KG1 (cell line): ENCODE measurements around the gene BRME1.

ENCODE experiments used
- DNase-seq: peaks from one replicate; lab custom pipeline; 2025; lab: John Stamatoyannopoulos, UW

BRME1 gene

DNA sequence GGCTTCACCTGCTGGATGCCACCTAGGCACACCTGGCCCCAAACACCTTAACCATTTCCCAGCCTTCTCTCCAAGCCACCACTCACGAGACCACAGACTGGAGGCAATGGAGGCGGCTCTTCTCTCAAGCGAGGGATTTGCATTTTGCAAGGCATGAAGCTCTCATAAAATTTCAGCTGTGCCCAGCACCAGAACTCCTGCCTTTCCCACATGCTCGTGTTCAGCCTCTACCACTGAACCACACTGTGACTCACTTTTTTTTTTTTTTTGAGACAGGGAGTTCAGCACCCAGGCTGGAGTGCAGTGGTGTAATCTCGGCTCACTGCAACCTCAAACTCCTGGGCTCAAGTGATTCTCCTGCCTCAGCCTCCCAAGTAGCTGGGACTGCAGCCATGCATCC lies 18.4 kb downstream of the BRME1 start:
- DNase-seq, result no peak

DNA sequence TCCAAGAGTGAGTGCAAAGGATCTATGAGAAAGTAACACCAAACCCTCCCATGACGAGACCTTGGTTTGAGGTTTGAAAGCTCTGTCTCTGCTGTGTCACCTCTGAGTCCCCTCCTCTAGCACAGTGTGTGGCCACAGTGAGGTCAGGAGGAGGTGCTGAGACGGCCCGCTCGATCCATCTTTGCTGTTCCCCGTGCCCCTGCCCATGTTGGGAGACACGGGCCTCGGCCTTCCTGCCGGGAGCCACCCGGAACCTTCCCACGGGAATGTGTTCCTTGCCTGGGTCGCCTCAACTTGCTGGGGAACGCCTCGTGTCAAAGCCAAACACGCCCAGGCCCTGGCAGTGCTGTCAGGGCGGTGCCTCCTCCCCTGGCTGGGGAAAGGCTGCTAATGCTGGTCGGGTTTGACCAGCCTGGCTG lies 18.9 kb downstream of the BRME1 start:
- no peak for DNase-seq

DNA sequence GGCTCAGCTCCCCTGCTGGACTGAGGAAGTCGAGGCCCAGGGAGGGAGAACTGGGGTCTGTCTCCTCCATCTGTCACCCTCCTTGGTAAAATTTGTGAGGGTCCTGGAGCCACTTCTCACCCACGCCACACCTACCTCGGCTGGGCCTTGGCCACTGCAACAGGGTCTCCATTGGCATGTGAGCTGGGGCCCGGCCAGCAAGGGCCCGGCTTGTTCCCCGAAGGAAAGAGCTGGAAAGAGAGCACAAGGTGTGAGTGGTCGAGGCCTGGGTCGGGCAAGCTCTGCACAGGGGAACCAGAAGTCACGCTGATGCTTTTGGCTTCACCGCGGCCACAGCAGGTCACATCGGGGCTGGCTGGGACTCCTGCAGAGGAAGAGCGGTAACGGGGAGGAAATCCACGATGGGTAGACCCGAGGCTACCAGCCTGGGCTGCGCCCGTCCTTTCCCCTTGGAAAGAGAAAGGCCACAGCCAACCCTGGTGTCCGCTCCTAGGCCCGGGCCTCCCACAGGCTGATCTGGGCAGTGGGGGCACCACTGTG lies 20.0 kb downstream of the BRME1 start:
- no peak for DNase-seq

DNA sequence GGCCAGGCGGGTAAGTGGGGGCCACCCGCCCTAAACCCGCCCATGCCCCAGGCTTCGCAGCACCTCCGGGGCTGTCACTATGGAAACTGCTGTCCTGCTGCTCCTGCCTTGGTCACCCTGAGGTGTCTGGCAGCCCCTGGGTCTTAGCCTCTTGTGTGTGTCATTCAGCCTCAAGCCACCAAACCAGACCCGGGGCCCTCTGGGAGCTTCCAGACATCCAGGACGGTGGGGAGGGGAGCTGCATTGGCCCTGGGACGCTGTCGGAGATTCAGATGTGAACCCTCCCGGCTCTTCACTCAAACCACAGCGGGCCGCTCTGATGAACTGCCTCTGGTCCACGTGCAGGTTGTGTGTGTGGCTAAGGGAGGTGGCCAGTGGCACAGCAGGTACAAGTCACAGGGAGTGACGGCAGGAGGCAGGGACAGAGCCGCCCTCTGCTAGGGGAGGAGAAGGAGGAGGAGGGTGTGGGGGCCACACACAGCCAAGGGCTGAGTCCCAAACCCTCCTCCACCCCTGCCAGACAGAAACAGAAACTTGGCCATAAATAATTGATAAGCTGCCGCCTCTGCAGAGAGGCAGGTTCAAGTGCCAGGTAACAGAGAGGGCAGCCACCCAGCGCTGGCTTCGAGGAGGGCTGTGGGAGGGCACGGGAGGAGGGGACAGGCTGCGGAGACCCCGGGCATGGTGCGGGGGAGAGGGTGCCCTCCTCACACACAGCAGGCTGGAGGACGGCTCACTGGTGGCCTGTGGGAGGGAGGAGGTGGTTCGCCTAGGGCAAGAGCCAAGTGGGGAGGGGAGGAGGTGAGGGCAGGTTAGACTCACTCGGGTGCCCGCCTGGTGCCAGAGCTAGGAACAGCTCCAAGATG lies 21.0 kb downstream of the BRME1 start:
- no peak for DNase-seq

DNA sequence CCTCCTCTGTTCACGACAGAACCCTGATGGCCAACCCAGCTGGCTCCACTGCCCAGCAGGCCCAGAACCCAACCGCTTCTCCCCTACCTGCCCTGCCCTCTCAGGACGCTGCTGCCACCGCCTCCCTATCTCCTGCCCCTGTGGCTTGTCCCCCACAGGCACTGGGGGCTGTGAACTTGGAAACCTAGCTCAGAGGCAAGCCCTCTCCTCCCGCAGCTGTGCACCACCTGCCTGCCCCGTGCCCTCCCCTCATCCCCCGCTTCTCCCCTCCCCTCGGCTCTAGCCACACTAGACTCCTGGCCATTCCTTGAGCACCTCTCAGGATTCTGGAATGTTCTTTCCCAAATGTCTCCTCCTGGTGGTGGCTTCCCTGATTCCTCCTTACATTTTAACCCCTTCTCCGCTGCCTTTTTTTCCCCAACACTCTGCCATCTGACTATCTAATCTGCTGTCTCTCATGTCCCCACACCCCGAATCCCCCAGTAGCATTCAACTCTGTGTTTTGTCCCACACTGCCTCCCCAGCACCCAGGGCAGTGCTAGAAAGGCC lies 22.3 kb downstream of the BRME1 start:
- DNase-seq, result no peak

DNA sequence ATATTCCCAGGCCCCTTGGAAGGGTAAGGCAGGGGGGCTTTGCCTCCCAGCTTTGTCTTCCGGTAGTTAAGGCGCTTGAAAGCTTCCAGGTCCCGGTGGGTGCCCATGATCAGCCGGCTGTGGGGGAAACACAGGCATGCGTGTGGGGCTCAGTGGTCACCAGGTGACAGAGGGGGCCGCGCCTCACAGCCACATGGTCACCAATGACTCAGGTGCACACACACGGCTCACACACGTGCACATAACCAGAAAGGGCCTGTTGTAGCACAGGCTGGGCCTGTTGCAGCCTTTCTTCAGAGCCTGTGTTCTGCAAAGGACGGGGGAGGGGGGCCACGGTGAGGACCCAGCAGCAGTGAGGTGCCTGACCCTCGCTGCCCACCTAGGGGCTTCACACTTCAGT lies 23.1 kb downstream of the BRME1 start:
- no peak for DNase-seq

DNA sequence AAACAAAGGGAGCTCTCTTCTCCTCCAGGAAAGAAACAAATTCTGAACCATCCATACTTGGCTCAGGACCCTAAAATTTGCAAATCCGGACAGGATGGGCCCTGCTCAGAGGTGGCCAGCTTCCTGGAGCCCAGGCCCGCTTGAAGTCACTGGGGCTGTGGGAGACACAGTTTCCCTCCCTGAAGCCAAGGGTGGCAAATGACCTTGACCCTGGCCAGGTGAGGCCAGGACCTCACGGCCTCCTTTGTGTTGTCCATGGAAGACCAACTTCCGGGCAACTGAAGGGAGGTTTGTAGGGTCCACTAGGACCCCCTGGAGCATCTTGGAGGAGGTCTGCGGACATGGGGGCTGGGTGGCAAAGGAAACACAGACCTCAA lies 23.5 kb downstream of the BRME1 start:
- no peak for DNase-seq

DNA sequence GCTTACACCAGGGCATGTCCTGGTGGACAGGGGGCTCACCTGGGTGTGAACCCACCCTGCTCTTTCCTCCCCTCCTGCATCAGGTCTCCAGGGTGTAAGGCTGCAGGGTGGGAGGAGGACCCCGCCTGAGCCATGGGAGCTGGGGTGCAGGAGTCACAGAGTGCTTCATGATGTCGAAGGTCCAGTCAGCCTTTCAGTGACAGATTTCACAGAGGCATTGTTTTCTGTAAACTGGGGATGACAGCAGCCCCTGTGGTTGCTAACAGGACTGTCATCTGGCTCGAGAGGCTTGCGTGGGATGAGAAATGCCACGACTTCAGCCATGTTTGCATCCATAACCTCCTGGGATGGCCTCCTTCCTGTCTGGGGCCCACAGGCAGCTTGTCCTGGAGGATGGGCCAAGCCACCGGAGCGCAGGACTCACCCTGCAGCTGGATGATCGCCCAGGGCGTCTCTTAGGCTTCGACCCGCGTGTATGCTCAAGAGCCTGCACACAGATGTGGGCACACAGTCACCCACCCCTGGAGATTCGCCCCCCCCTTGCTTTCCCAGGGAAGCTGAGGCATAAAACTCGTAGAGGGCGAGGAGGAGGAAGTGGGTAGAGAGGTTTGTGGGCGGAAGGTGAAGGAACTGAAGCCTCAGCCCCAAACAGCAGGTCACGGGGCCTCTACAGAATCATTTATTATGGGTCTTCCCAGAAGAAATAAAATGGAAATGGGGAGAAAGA lies 24.1 kb downstream of the BRME1 start:
- DNase-seq, result no peak

DNA sequence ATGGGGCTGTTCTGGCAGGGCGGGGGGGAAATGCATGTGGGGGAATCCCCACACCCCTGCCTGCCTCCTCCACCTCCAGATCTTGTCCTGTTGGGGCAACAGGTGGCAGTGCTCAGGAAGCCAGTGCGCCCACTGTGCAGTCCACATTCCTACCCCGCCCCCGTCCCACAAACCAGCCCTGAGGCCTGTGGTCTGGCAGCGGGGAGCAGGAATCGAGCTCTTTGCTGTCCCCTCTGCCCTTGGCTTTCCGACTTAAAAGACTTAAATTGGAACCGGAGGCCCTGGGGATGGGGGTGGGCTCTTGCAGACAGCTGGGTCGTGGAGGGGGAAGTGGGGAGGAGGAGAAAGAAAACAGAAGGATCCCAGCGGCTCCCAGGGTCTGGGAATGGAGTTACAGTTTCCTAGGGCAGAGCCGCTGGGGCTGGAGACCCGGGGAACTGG lies 24.6 kb downstream of the BRME1 start:
- DNase-seq, result no peak

DNA sequence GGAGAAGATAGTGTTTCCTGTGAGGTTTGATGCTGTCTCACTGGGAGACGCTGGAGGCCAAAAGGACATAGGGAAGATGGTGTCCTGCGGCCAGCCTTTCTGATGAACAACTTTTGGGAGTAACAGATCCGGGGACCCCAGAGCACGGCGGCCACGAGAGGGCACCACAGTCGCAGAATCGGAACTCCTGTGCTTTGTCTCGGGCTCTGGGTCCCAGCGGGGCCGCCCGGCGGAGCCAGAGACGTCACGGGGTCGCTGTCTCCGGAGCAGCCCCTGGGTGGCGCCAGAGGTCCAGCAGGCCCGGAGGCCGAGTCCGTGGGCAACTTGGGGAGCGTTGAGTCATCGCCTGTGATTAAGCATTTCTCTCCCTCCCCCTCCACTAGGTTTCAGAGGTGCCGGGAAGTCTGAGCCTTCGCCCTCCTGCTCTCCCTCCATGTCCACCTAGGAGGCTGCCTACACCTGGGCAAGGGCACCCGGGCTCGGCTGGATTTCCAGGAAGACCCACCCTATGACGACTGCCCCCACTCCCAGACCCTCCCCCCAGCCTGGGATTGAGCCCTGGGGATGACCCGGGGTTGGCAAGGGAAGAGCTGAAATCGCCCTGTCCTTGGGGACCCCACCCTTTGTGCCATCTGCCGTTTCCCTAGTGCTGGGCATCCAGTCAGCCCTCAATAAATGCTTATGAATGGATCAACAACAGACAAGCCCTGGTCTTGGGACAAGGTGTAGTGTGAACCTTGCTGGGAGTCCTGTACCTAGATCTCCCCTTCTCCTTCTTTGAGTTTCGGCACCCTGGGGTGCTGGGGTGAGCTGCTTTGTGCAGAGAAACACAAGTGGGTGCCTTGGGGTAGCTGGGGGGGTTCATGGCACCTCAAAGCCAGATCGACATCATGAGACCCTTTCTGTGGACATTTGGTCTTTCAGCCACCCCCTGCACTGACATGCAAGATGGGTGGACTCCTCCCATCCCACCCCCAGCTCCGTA lies 25.6 kb downstream of the BRME1 start:
- DNase-seq, result peak; percentile 92

DNA sequence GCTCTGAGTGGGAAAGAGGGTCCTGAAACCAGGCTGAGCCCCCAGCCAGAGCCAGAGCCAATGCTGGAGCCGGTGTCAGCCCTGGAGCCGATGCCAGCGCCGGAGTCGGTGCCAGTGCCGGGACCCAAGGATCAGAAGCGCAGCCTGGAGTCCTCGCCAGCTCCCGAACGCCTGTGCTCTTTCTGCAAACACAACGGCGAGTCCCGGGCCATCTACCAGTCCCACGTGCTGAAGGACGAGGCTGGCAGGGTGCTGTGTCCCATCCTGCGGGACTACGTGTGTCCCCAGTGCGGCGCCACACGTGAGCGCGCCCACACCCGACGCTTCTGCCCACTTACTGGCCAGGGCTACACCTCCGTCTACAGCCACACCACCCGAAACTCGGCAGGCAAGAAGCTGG lies 28.6 kb downstream of the BRME1 start:
- no peak for DNase-seq

DNA sequence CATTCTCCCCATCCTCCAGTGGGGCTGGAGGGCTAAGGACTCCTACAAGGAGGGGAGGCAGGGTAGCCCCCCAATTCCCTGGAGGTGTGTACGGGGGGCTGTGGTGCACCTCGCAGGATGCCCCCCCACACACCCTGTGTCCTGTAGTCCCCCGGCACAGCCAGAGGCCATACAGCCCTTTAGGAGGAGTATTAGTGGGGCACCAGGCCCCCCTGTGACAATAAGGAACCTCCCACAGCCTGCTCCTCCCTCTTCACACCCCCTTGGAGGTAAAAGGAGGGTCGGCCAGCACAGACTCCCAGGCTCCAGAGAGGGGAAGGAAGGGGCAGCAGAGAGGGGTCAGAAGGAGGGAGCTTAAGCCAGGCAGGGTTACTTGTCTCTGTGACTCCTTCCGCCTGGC lies 29.1 kb downstream of the BRME1 start, which contains the start of gene NANOS3:
NANOS3 (plus strand) TSS at position 301 of the 400 bp plus-strand sequence. CDS start 115 bp downstream, outside the sequence.
- DNase-seq, result no peak

DNA sequence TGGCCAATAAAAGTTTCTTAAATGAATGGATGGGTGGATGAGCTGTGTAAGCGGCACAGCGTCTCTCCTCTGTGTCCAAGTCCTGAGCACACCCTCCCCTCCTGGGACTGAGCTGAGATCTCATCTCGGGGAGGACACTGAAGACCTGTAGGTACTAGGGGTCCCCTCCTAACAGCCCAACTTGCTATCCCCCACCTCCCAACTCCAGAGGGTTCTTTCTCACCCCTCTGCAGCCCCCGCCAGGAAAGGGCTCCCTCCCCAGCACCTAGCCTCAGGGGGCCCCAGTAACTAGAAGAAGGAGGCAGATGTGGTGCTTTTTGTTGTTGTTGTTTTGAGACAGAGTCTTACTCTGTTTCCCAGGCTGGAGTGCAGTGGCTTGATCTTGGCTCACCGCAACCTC lies 30.1 kb downstream of the BRME1 start:
- no peak for DNase-seq

DNA sequence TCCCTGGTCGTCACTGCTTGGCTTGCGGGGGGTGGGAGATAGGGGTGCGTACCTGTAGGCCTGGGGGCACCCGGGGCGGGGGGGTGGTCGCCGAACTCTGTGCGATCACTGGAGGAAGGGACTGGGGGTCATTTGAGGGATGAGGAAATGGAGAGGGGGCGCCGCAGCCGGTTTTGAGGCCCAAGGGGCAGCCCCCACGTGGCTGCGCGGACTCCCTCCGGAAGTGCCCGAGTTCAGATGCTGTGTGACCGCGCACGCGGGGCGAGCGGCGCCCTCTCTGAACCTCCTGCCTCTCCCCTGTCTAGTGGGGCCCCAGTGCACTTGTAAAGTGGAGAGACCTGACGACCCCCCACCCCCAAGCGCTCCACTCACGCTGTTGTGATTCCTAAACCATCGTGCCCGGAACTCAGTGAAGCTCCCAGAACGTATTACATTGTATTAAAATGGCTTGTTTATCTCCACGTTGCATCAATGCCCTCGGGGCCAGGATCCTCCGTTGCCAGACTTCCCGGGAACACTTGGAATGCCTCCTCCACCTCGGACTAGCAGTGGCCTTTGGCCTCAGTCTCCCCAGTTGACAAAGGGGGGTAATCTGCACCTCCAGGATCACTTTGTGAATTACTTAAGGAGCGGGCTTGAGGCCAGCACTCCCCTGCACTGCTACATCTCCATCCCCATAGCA lies 31.9 kb downstream of the BRME1 start:
- DNase-seq, result no peak

DNA sequence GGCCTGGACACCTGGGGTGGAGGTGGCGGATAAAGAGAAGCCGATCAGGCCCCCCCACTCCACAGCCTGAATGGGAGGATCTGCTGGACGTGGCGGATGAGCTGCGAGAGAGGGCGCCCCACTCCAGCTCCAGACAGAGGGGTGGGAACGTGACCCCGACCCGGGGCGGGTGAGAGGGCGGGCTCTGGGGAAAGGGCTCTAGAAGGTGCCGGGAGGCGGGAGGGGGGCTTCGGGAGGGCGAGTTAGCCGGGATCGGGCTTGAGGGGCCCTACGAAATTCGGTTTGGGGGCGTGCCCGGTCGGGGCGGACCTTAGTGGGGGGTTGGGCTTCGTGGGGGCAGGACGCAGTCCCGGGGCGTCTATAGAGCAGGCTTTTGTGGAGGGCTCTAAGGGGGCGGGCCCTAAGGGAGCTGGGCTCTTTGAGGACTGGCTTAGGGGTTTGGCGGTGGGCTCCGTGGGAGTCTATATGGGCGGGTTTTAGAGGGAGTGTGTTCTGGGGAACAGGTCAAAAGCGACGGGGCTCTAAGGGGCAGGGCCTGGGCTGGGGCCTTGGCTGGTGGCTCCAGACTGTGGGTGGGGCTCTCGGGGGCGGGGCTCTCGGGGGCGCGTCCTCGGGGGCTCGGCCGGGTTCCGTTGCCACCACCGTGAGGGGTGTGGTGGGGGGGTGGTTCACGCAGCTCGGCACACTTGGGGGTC lies 33.1 kb downstream of the BRME1 start:
- DNase-seq, result no peak

DNA sequence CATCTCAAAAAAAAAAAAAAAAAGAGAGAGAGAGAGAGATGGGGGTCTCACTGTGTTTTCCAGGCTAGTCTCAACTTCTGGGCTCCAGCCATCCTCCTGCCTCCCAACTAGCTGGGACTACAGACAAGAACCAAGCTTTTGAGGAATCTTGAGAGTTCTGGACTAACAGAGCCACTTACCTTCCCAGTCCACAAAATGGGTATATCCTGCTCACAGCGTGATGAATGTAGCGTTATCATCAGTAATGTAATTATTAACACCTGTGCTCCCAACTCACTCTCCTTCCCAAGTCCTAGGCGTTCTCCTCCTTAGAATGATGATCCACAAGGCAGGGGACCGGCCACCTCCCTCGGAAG lies 33.6 kb downstream of the BRME1 start:
- DNase-seq, result no peak

DNA sequence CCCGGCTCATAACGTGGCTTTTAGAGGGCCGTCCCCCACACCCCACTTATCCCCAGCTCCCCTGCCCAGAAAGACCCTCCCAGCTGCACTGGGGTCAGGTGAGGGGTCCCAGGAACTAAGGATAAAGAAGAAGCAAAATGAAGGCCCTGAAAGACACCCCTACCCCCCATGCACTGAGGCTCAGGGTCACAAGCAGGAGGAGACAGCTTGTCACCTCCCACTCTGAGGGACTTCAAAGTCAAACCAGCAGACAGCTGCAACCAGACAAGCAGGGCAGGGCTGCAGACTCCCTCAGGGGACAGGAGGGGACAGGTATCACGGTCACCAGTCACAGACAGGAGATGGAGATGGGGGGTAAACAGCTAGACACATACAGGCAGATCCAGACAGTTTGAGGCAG lies 35.0 kb downstream of the BRME1 start:
- DNase-seq, result no peak

DNA sequence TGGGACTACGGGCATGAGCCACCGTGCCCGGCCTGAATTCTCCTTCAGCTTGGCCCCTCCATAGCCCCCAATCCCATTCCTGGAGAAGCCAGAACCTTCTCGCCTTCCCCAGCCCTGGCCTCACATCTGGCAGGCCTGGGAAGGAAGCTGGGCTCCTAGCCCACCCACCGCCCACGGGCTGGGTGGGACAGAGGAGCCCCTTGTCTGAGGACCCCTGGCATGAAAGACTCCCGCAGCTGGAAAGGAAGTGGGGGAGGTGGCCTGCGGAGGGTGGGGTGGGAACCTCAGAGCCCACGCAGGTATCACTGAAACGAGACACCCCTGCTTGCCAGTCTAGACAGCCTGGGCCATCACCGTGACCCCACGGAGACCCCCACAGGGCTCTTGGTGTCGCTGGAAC lies 36.6 kb downstream of the BRME1 start:
- no peak for DNase-seq

DNA sequence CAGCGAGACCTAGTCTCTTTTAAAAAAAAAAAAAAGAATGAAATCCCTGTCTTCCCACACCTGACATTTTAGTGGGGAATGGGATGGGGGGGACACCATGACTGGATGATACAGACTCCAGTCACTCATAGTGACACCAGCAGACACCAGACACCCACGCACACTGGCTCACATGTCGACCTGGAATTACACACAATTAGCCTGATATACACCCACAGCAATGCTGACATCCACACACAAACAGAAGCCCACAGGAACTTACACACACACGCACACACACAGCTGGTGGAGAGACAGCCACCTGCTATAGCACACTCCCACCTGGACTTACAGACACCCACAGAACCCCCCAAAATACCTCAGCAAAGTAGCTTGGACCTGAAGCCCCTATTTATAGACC lies 37.3 kb downstream of the BRME1 start:
- no peak for DNase-seq

DNA sequence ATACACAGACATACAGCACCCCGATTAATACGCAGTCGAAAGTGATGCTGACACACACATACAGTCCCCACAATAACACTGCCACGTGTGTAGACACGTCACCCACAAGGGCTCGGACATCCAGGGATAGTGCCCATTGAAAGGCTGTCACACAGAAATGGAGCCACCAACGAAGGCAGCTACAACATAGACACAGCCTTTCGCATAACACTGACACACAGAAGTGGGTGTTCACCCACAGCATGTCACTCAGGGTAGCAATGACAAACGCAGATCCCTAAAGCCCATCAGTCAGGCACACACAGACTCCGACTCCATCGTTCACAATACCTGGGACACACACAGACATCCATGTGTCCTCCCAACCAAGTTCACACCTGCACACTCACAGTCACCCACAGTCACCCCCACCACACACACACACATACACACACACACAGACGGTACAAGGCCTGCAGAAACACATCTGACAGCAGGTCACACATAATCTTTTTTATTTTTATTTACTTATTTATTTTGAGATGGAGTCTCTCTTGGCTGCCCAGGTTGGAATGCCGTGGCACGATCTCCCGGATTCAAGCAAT lies 39.4 kb downstream of the BRME1 start:
- DNase-seq, result no peak
